IMR-90 (cell line): ENCODE data around the gene HERC4. TPM values are rescaled to one million over a fixed set of nuclear protein-coding genes. Genes with fewer than 3 reads are reported as not detected.

Source experiments
- ATAC-seq: fragments of 200-7000 bp; cut with Tn5 transposase; 2 replicates; pipeline ENCODE4 v1.9.1; 2020; ENCODE audit warnings: low read depth, mild to moderate bottlenecking, moderate library complexity
- BruUV-seq: library from RNA; stranded (reverse); fragments of 400-500 nt; replicated peaks from 2 replicates; lab custom pipeline; 2021; lab: Mats Ljungman, UMichigan
- CTCF ChIA-PET: fragments of 300-600 bp; formaldehyde crosslinking; extraction: SDS; loops from one replicate; lab custom pipeline; 2021; ENCODE audit warnings: antibody characterized with exemption; lab: Yijun Ruan, JAX
- POLR2A ChIA-PET: fragments of 300-600 bp; sonication (Branson Sonifier 250); formaldehyde crosslinking; loops from one replicate; lab custom pipeline; 2022; ENCODE audit warnings: antibody characterized with exemption; ENCODE audit not compliant: unreplicated experiment; lab: Charles Lee
- DNase-seq: peaks from one replicate; pipeline ENCODE4 v3.0.0; 2013
- H2AFZ ChIP-seq: replicated peaks from 2 replicates; pipeline ENCODE3; 2013; ENCODE audit warnings: low read length, mild to moderate bottlenecking; ENCODE audit not compliant: poor library complexity
- H2AK5ac ChIP-seq: 2 replicates; pipeline ENCODE4 v1.6.1; 2013; ENCODE audit warnings: low read depth, low read length, inconsistent platforms
- H2AK9ac ChIP-seq: replicated peaks from 2 replicates; pipeline ENCODE3; 2013; ENCODE audit warnings: mild to moderate bottlenecking, low read depth, low read length, moderate library complexity; ENCODE audit not compliant: poor library complexity
- H2BK120ac ChIP-seq: 2 replicates; pipeline ENCODE4 v1.6.1; 2013; ENCODE audit warnings: low read depth, low read length, inconsistent platforms
- H2BK15ac ChIP-seq: 3 replicates; pipeline ENCODE4 v1.6.1; 2013; ENCODE audit warnings: low read depth, low read length, inconsistent platforms
- H2BK20ac ChIP-seq: 2 replicates; pipeline ENCODE4 v1.6.1; 2013; ENCODE audit warnings: low read depth, mild to moderate bottlenecking, inconsistent platforms, low read length, moderate library complexity
- H2BK5ac ChIP-seq: 2 replicates; pipeline ENCODE4 v1.6.1; 2013; ENCODE audit warnings: mild to moderate bottlenecking, low read depth, low read length, inconsistent platforms; ENCODE audit not compliant: poor library complexity, severe bottlenecking
- H3K14ac ChIP-seq: replicated peaks from 2 replicates; pipeline ENCODE4 v1.6.1; 2013; ENCODE audit warnings: low read depth, low read length, inconsistent platforms
- H3K18ac ChIP-seq: 2 replicates; pipeline ENCODE4 v1.6.1; 2013; ENCODE audit warnings: low read depth, low read length, control low read depth
- H3K23ac ChIP-seq: 2 replicates; pipeline ENCODE4 v1.6.1; 2013; ENCODE audit warnings: low read depth, low read length, inconsistent platforms
- H3K27ac ChIP-seq: 2 replicates; pipeline ENCODE4 v1.5.1; 2013; ENCODE audit warnings: mild to moderate bottlenecking, control low read depth, low read length; ENCODE audit not compliant: insufficient read depth
- H3K27me3 ChIP-seq: 2 replicates; pipeline ENCODE4 v1.6.1; 2013; ENCODE audit warnings: low read length; ENCODE audit not compliant: control insufficient read depth, insufficient read depth
- H3K36me3 ChIP-seq: 2 replicates; pipeline ENCODE4 v1.6.1; 2013; ENCODE audit warnings: low read length, mixed read lengths; ENCODE audit not compliant: control insufficient read depth, insufficient read depth
- H3K4ac ChIP-seq: 2 replicates; pipeline ENCODE4 v1.6.1; 2013; ENCODE audit warnings: low read depth, low read length, inconsistent platforms
- H3K4me1 ChIP-seq: 2 replicates; pipeline ENCODE4 v1.6.1; 2013; ENCODE audit warnings: low read length, mixed read lengths; ENCODE audit not compliant: control insufficient read depth, insufficient read depth
- H3K4me2 ChIP-seq: 2 replicates; pipeline ENCODE4 v1.6.1; 2013; ENCODE audit warnings: low read depth, mild to moderate bottlenecking, control low read depth, low read length, moderate library complexity
- H3K4me3 ChIP-seq: 2 replicates; pipeline ENCODE4 v1.5.1; 2013; ENCODE audit warnings: low read depth, mild to moderate bottlenecking, control low read depth, low read length, moderate library complexity; ENCODE audit not compliant: insufficient read depth
- H3K56ac ChIP-seq: 2 replicates; pipeline ENCODE4 v1.6.1; 2013; ENCODE audit warnings: low read length, inconsistent platforms; ENCODE audit not compliant: insufficient read depth; ENCODE audit errors: extremely low read depth
- H3K79me1 ChIP-seq, 2 experiments: 2 replicates each; pipeline ENCODE4 v1.6.1; 2013; ENCODE audit warnings: low read length in 2 of 2, inconsistent platforms in 1 of 2, low read depth in 1 of 2
- H3K9ac ChIP-seq: 2 replicates; pipeline ENCODE4 v1.6.1; 2013; ENCODE audit warnings: low read depth, low read length, control low read depth
- H3K9me1 ChIP-seq: 2 replicates; pipeline ENCODE4 v1.6.1; 2013; ENCODE audit warnings: low read length, inconsistent platforms; ENCODE audit not compliant: insufficient read depth
- H3K9me3 ChIP-seq: 2 replicates; pipeline ENCODE4 v1.6.1; 2013; ENCODE audit warnings: low read length; ENCODE audit not compliant: control insufficient read depth, insufficient read depth
- H4K20me1 ChIP-seq: 2 replicates; pipeline ENCODE4 v1.6.1; 2013; ENCODE audit warnings: low read length, inconsistent platforms; ENCODE audit not compliant: insufficient read depth
- H4K5ac ChIP-seq: 2 replicates; pipeline ENCODE4 v1.6.1; 2013; ENCODE audit warnings: mild to moderate bottlenecking, low read depth, low read length, control low read depth
- H4K8ac ChIP-seq, 2 experiments: 2 replicates each; pipeline ENCODE4 v1.6.1; 2013; ENCODE audit warnings: low read depth in 2 of 2, low read length in 2 of 2, control low read depth in 1 of 2, inconsistent platforms in 1 of 2
- H4K91ac ChIP-seq: 2 replicates; pipeline ENCODE4 v1.6.1; 2013; ENCODE audit warnings: low read depth, low read length, inconsistent platforms; ENCODE audit not compliant: insufficient read depth
- BHLHE40 ChIP-seq: fragments of 150-350 bp; IDR thresholded peaks from 2 replicates; pipeline ENCODE4 v1.6.1; 2016; ENCODE audit warnings: mild to moderate bottlenecking, low read depth, low read length
- CEBPB ChIP-seq: IDR thresholded peaks from 2 replicates; pipeline ENCODE4 v1.6.1; 2012; ENCODE audit warnings: low read depth, low read length, improper control_type of control experiment
- CHD1 ChIP-seq: IDR thresholded peaks from 2 replicates; pipeline ENCODE4 v1.6.1; 2012; ENCODE audit warnings: low read depth, low read length, improper control_type of control experiment
- FOS ChIP-seq: fragments of 150-350 bp; IDR thresholded peaks from 2 replicates; pipeline ENCODE4 v1.6.1; 2016; ENCODE audit warnings: low read depth, low read length
- MAFK ChIP-seq: IDR thresholded peaks from 2 replicates; pipeline ENCODE4 v1.6.1; 2012; ENCODE audit warnings: low read depth, low read length, improper control_type of control experiment
- MAZ ChIP-seq: IDR thresholded peaks from 2 replicates; pipeline ENCODE4 v1.6.1; 2012; ENCODE audit warnings: low read depth, mild to moderate bottlenecking, low read length, improper control_type of control experiment, moderate library complexity, borderline replicate concordance
- MXI1 ChIP-seq: IDR thresholded peaks from 2 replicates; pipeline ENCODE4 v1.6.1; 2012; ENCODE audit warnings: low read depth, mild to moderate bottlenecking, low read length, moderate library complexity, borderline replicate concordance
- NFE2L2 ChIP-seq: fragments of 150-350 bp; IDR thresholded peaks from 2 replicates; pipeline ENCODE4 v1.6.1; 2016; ENCODE audit warnings: low read depth, mild to moderate bottlenecking, low read length
- POLR2A ChIP-seq: IDR thresholded peaks from 2 replicates; pipeline ENCODE4 v1.6.1; 2012; ENCODE audit warnings: mild to moderate bottlenecking, low read depth, low read length
- RAD21 ChIP-seq: IDR thresholded peaks from 2 replicates; pipeline ENCODE4 v1.6.1; 2012; ENCODE audit warnings: low read length, improper control_type of control experiment
- RCOR1 ChIP-seq: IDR thresholded peaks from 2 replicates; pipeline ENCODE4 v1.6.1; 2012; ENCODE audit warnings: mild to moderate bottlenecking, low read length, improper control_type of control experiment; ENCODE audit not compliant: insufficient replicate concordance
- RFX5 ChIP-seq: IDR thresholded peaks from 2 replicates; pipeline ENCODE4 v1.8.0; 2012; ENCODE audit warnings: low read depth, mild to moderate bottlenecking, low read length, moderate library complexity
- SMC3 ChIP-seq: fragments of 150-350 bp; IDR thresholded peaks from 2 replicates; pipeline ENCODE4 v1.6.1; 2016; ENCODE audit warnings: low read depth, mild to moderate bottlenecking, antibody characterized with exemption, low read length, moderate library complexity
- WGBS, 2 experiments: methylation state at CpG; one replicate each; pipeline versions ENCODE4 v1.1.5 to v1.1.7; 2013; ENCODE audit warnings: missing lambda C conversion rate in 2 of 2; ENCODE audit not compliant: insufficient read length in 1 of 2; ENCODE audit errors: extremely low coverage in 2 of 2; 5-methylcytosine and 5-hydroxymethylcytosine counted together
- dilution Hi-C: fragments of 300-500 bp; cut with HindIII; formaldehyde crosslinking; loops from one replicate; pipeline ENCODE4 v1.14.3; 2018; ENCODE audit warnings: low sequenced_read_pairs; ENCODE audit not compliant: unreplicated experiment
- in situ Hi-C: fragments of 300-500 bp; cut with MboI; formaldehyde crosslinking; loops from 3 replicates; pipeline ENCODE4 v1.14.3; 2019; ENCODE audit warnings: low sequenced_read_pairs, inconsistent platforms, mixed read lengths
- intact Hi-C: fragments of 100-400 bp; cut with micrococcal nuclease; formaldehyde crosslinking; loops from 2 replicates; pipeline ENCODE4 v1.10.0; 2022
- polyA plus RNA-seq, 3 experiments: library from polyadenylated mRNA; depleted of rRNA; stranded (reverse); fragments of >200 nt; gene quantifications; 2 replicates each; pipeline ENCODE4 v1.2.3, GENCODE V29; 2012; ENCODE audit warnings: low replicate concordance in 1 of 3
- total RNA-seq: library from RNA; depleted of rRNA; stranded (reverse); fragments of >200 nt; gene quantifications from 2 replicates; pipeline ENCODE4 v1.2.3, GENCODE V29; 2012
- TF ChIP-seq, protein P1 (sequence below): fragments of 150-350 bp; IDR thresholded peaks from 2 replicates; pipeline ENCODE4 v1.6.1; 2016; ENCODE audit warnings: low read depth, mild to moderate bottlenecking, low read length, moderate library complexity, borderline replicate concordance
- TF ChIP-seq, protein P2 (sequence below): fragments of 150-350 bp; IDR thresholded peaks from 2 replicates; pipeline ENCODE4 v1.6.1; 2017; ENCODE audit warnings: mild to moderate bottlenecking, antibody characterized with exemption, low read length, low read depth
- TF ChIP-seq, protein P3 (sequence below): conservative IDR thresholded peaks from 2 replicates; pipeline ENCODE4 v1.5.1; 2012; ENCODE audit warnings: mild to moderate bottlenecking, low read depth, low read length, improper control_type of control experiment

The HERC4 gene
- total and polyA plus RNA-seq, 2 of the 4 experiments (the other 2 are of a cell fraction), result 66.6 to 92.8 TPM

DNA sequence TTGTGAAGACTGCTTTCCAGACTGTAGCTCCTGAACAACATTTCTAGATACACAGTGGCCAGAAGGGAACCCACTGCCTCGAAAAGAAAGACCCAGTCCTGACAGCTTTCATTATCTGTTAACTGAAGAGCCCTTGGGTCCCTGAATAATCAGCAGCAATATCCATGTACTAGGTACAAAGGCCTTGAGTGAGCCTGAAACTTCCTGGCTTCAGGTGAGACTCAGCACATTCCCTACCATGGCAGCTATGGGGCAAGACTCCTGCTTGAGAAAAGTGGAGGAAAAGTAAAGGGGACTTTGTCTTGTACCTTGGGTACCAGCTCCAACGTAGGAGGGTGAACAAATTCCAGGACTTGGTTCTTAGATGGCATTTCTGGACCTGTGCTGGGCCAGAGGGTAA, 97.8 kb downstream of the HERC4 start:
- no peak overlapping the region for H3K23ac ChIP-seq
- H3K4me1 ChIP-seq, result peaks cover 4% of the 10 kb centered on the region; the same call in 1 of the 2 replicates
- peaks cover 43% of the 10 kb centered on the region for H3K36me3 ChIP-seq
- BruUV-seq, result no TSS peak
- intact Hi-C loops, result no loop called here
- no peak overlapping the region for H2AFZ ChIP-seq
- H3K27me3 ChIP-seq, result no peaks in the 10 kb centered on the region
- H2BK15ac ChIP-seq, result no peak overlapping the region
- no peak overlapping the region for H3K4ac ChIP-seq
- ChIA-PET CTCF (no interaction called here), POLR2A (no interaction called here)
- no peak overlapping the region for H2BK120ac ChIP-seq
- no peak overlapping the region for H3K4me2 ChIP-seq
- no peak overlapping the region for H2AK5ac ChIP-seq
- no peak overlapping the region for H2BK20ac ChIP-seq
- no peak overlapping the region for H3K9ac ChIP-seq
- H4K5ac ChIP-seq, result no peak overlapping the region
- TF ChIP-seq BHLHE40 (no peak), CHD1 (no peak), RCOR1 (no peak), FOS (no peak), RFX5 (no peak), RAD21 (no peak), SMC3 (no peak), MXI1 (no peak), CEBPB (no peak), MAFK (no peak), POLR2A (no peak), MAZ (no peak), NFE2L2 (no peak)
- TF ChIP-seq, protein P1, sequence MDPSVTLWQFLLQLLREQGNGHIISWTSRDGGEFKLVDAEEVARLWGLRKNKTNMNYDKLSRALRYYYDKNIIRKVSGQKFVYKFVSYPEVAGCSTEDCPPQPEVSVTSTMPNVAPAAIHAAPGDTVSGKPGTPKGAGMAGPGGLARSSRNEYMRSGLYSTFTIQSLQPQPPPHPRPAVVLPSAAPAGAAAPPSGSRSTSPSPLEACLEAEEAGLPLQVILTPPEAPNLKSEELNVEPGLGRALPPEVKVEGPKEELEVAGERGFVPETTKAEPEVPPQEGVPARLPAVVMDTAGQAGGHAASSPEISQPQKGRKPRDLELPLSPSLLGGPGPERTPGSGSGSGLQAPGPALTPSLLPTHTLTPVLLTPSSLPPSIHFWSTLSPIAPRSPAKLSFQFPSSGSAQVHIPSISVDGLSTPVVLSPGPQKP, result no peak
- TF ChIP-seq, protein P2, sequence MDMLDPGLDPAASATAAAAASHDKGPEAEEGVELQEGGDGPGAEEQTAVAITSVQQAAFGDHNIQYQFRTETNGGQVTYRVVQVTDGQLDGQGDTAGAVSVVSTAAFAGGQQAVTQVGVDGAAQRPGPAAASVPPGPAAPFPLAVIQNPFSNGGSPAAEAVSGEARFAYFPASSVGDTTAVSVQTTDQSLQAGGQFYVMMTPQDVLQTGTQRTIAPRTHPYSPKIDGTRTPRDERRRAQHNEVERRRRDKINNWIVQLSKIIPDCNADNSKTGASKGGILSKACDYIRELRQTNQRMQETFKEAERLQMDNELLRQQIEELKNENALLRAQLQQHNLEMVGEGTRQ, result no peak
- TF ChIP-seq, protein P3, sequence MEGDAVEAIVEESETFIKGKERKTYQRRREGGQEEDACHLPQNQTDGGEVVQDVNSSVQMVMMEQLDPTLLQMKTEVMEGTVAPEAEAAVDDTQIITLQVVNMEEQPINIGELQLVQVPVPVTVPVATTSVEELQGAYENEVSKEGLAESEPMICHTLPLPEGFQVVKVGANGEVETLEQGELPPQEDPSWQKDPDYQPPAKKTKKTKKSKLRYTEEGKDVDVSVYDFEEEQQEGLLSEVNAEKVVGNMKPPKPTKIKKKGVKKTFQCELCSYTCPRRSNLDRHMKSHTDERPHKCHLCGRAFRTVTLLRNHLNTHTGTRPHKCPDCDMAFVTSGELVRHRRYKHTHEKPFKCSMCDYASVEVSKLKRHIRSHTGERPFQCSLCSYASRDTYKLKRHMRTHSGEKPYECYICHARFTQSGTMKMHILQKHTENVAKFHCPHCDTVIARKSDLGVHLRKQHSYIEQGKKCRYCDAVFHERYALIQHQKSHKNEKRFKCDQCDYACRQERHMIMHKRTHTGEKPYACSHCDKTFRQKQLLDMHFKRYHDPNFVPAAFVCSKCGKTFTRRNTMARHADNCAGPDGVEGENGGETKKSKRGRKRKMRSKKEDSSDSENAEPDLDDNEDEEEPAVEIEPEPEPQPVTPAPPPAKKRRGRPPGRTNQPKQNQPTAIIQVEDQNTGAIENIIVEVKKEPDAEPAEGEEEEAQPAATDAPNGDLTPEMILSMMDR, result no peak
- no peak for DNase-seq
- no peak overlapping the region for H4K91ac ChIP-seq
- H3K4me3 ChIP-seq, result no peak overlapping the region
- H3K14ac ChIP-seq, result no peak overlapping the region
- H4K20me1 ChIP-seq, result peaks cover 14% of the 10 kb centered on the region
- ATAC-seq, result no peak
- no peak overlapping the region for H2AK9ac ChIP-seq
- no peak overlapping the region for H3K18ac ChIP-seq
- dilution Hi-C loops, result no loop called here
- peaks cover 17 to 53% of the 10 kb centered on the region in 2 experiments for H3K79me1 ChIP-seq
- H3K27ac ChIP-seq, result no peak overlapping the region
- no peak overlapping the region for H3K56ac ChIP-seq
- H3K9me1 ChIP-seq, result peaks cover 8% of the 10 kb centered on the region; the same call in 1 of the 2 replicates
- no peaks in the 10 kb centered on the region for H3K9me3 ChIP-seq
- H4K8ac ChIP-seq, result no peak overlapping the region
- 100% methylated on average over 2 of the region's 2 CpGs; no CpG with 5 or more reads in 1 of the 2 experiments for WGBS, 2 experiments
- in situ Hi-C loops, result no loop called here
- no peak overlapping the region for H2BK5ac ChIP-seq
